Neural progenitor cell (in vitro differentiated cells): ENCODE measurements around the gene METTL16. TPM values are rescaled to one million over a fixed set of nuclear protein-coding genes. Genes with fewer than 3 reads are reported as not detected.

Source experiments
- DNase-seq: peaks from one replicate; pipeline ENCODE4 v3.0.0-alpha.2; 2016; ENCODE audit warnings: low spot score
- H2AFZ ChIP-seq: fragments of 200-600 bp; sonication (generic); replicated peaks from 2 replicates; pipeline ENCODE4 v1.6.1; 2016; ENCODE audit warnings: antibody characterized with exemption
- H3F3A ChIP-seq: fragments of 200-600 bp; sonication (generic); 2 replicates; pipeline ENCODE4 v1.6.1; 2016; ENCODE audit warnings: antibody characterized with exemption, low read depth
- H3K27ac ChIP-seq: fragments of 200-600 bp; sonication (generic); 2 replicates; pipeline ENCODE4 v1.5.1; 2016; ENCODE audit warnings: mild to moderate bottlenecking
- H3K27me3 ChIP-seq: fragments of 200-600 bp; sonication (generic); 2 replicates; pipeline ENCODE4 v1.6.1; 2016; ENCODE audit warnings: mild to moderate bottlenecking, moderate library complexity
- H3K36me3 ChIP-seq: fragments of 200-600 bp; sonication (generic); 2 replicates; pipeline ENCODE4 v1.5.1; 2016
- H3K4me1 ChIP-seq: fragments of 200-600 bp; sonication (generic); 2 replicates; pipeline ENCODE4 v1.6.1; 2016; ENCODE audit warnings: mixed run types
- H3K4me2 ChIP-seq: fragments of 200-600 bp; sonication (generic); 2 replicates; pipeline ENCODE4 v1.6.1; 2016
- H3K4me3 ChIP-seq: fragments of 200-600 bp; sonication (generic); 2 replicates; pipeline ENCODE4 v1.5.1; 2016
- H3K79me2 ChIP-seq: fragments of 200-600 bp; sonication (generic); 2 replicates; pipeline ENCODE4 v1.6.1; 2016; ENCODE audit warnings: low read depth
- H3K9ac ChIP-seq: fragments of 200-600 bp; sonication (generic); 2 replicates; pipeline ENCODE4 v1.6.1; 2016
- H3K9me3 ChIP-seq: fragments of 200-600 bp; sonication (generic); 2 replicates; pipeline ENCODE4 v1.5.1; 2016; ENCODE audit warnings: low read depth
- H4K20me1 ChIP-seq: fragments of 200-600 bp; sonication (generic); 2 replicates; pipeline ENCODE4 v1.6.1; 2016; ENCODE audit warnings: low read depth
- H3K27ac Mint-ChIP-seq: 3 replicates; pipeline ENCODE4 v1.8.0; 2021; ENCODE audit warnings: mixed read lengths
- H3K27me3 Mint-ChIP-seq: 2 replicates; pipeline ENCODE4 v1.8.0; 2022; ENCODE audit warnings: low read depth, mild to moderate bottlenecking, inconsistent platforms, moderate library complexity, mixed read lengths; ENCODE audit not compliant: insufficient read depth
- H3K36me3 Mint-ChIP-seq: 3 replicates; pipeline ENCODE4 v1.8.0; 2021; ENCODE audit warnings: mixed read lengths
- H3K4me1 Mint-ChIP-seq: 3 replicates; pipeline ENCODE4 v1.8.0; 2021; ENCODE audit warnings: mixed read lengths
- H3K4me3 Mint-ChIP-seq: 3 replicates; pipeline ENCODE4 v1.8.0; 2021; ENCODE audit warnings: mild to moderate bottlenecking, moderate library complexity, mixed read lengths
- H3K9me3 Mint-ChIP-seq: 3 replicates; pipeline ENCODE4 v1.8.0; 2020; ENCODE audit warnings: mixed read lengths
- CTCF ChIP-seq: fragments of 200-600 bp; sonication (generic); IDR thresholded peaks from 2 replicates; pipeline ENCODE4 v1.5.1; 2017; ENCODE audit warnings: antibody characterized with exemption, mild to moderate bottlenecking
- EZH2 ChIP-seq: fragments of 200-600 bp; sonication (generic); IDR thresholded peaks from 2 replicates; pipeline ENCODE4 v1.6.1; 2017; ENCODE audit warnings: antibody characterized with exemption, mild to moderate bottlenecking, moderate library complexity
- EZH2phosphoT487 ChIP-seq: fragments of 200-600 bp; sonication (generic); IDR thresholded peaks from 2 replicates; pipeline ENCODE4 v1.6.1; 2017; ENCODE audit warnings: antibody characterized with exemption
- total RNA-seq: library from RNA; depleted of rRNA; stranded (reverse); fragments of >200 nt; gene quantifications from 2 replicates; pipeline ENCODE4 v1.2.3, GENCODE V29; 2015; ENCODE audit warnings: low replicate concordance

The METTL16 gene
- total RNA-seq, 1 donor from 2014 or later: 40.0 TPM

GRCh38 chr17:2369551-2370210 lies 142.0 kb downstream of the METTL16 start:
- no peak overlapping the region for H3K27ac ChIP-seq
- no peak overlapping the region for H2AFZ ChIP-seq
- Mint-ChIP-seq H3K27me3 (peaks cover 4% of the 10 kb centered on the region), H3K36me3 (peaks cover 1% of the 10 kb centered on the region), H3K4me3 (no peak overlapping the region), H3K27ac (peak overlapping the region; percentile 42), H3K4me1 (peaks cover 18% of the 10 kb centered on the region), H3K9me3 (no peaks in the 10 kb centered on the region)
- H3K4me2 ChIP-seq: no peak overlapping the region
- no peaks in the 10 kb centered on the region for H3K9me3 ChIP-seq
- H3K9ac ChIP-seq: no peak overlapping the region
- H3K27me3 ChIP-seq: no peaks in the 10 kb centered on the region
- H3F3A ChIP-seq: peaks cover 4% of the 10 kb centered on the region
- no peaks in the 10 kb centered on the region for H3K36me3 ChIP-seq
- H3K4me3 ChIP-seq: no peak overlapping the region
- H3K4me1 ChIP-seq: peaks cover 10% of the 10 kb centered on the region
- TF ChIP-seq CTCF (peak; percentile 37), EZH2phosphoT487 (no peak)
- peak; percentile 62 for DNase-seq
- no peaks in the 10 kb centered on the region for H4K20me1 ChIP-seq
- H3K79me2 ChIP-seq: no peaks in the 10 kb centered on the region

DNA sequence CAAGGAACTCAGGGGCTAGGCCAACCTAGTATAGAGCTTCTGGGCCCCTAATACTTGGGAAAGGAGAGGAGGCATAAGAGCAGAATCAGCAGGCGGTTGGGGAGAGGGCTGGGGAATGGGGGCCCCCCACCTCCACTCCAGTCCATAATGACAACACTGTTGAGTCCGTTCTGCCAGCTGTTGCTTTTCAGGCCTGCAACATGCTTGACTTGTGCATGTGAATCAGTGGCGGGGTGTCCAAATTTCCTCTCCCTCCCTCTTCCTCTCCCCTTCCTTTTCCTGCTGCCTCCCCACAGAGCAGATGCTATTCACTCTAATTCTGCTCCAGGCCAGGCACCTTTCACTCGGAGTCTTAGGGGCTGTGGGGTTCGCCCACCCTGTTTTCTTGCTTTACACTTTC lies 142.6 kb downstream of the METTL16 start:
- peaks cover 3% of the 10 kb centered on the region for H3K36me3 Mint-ChIP-seq
- no peak overlapping the region for H3K4me3 ChIP-seq
- no peaks in the 10 kb centered on the region for H3K9me3 ChIP-seq
- H3K27ac ChIP-seq: no peak overlapping the region
- TF ChIP-seq EZH2 (no peak), EZH2phosphoT487 (no peak)
- H3K79me2 ChIP-seq: no peaks in the 10 kb centered on the region
- H3K4me1 ChIP-seq: peaks cover 10% of the 10 kb centered on the region
- no peak overlapping the region for H3K9ac ChIP-seq
- no peak overlapping the region for H3K27ac Mint-ChIP-seq
- H3F3A ChIP-seq: peaks cover 4% of the 10 kb centered on the region
- H3K4me3 Mint-ChIP-seq: no peak overlapping the region
- no peaks in the 10 kb centered on the region for H4K20me1 ChIP-seq
- no peak overlapping the region for H3K4me2 ChIP-seq
- H3K4me1 Mint-ChIP-seq: peaks cover 18% of the 10 kb centered on the region
- no peaks in the 10 kb centered on the region for H3K27me3 ChIP-seq
- no peaks in the 10 kb centered on the region for H3K9me3 Mint-ChIP-seq
- DNase-seq: no peak
- peaks cover 4% of the 10 kb centered on the region for H3K27me3 Mint-ChIP-seq
- H2AFZ ChIP-seq: no peak overlapping the region
- H3K36me3 ChIP-seq: no peaks in the 10 kb centered on the region

- H3K4me3 ChIP-seq: no peak overlapping the region
- Mint-ChIP-seq H3K36me3 (peaks cover 3% of the 10 kb centered on the region), H3K4me1 (peaks cover 18% of the 10 kb centered on the region), H3K27me3 (peaks cover 4% of the 10 kb centered on the region), H3K4me3 (no peak overlapping the region), H3K27ac (no peak overlapping the region), H3K9me3 (no peaks in the 10 kb centered on the region)
- H2AFZ ChIP-seq: no peak overlapping the region
- no peaks in the 10 kb centered on the region for H3K9me3 ChIP-seq
- H4K20me1 ChIP-seq: no peaks in the 10 kb centered on the region
- no peaks in the 10 kb centered on the region for H3K27me3 ChIP-seq
- H3F3A ChIP-seq: peaks cover 4% of the 10 kb centered on the region
- no peak for DNase-seq
- H3K36me3 ChIP-seq: no peaks in the 10 kb centered on the region
- H3K27ac ChIP-seq: no peak overlapping the region
- H3K4me2 ChIP-seq: no peak overlapping the region
- no peaks in the 10 kb centered on the region for H3K79me2 ChIP-seq
- no peak overlapping the region for H3K9ac ChIP-seq
- TF ChIP-seq CTCF (no peak), EZH2phosphoT487 (no peak), EZH2 (no peak)
- H3K4me1 ChIP-seq: peaks cover 10% of the 10 kb centered on the region
Measured at GRCh38 chr17:2368359-2368758, 143.3 kb downstream of the METTL16 start.

GRCh38 chr17:2366747-2367494 lies 144.8 kb downstream of the METTL16 start:
- H3K4me3 ChIP-seq: no peak overlapping the region
- H3K36me3 ChIP-seq: no peaks in the 10 kb centered on the region
- Mint-ChIP-seq H3K36me3 (peaks cover 6% of the 10 kb centered on the region), H3K9me3 (no peaks in the 10 kb centered on the region), H3K27me3 (peaks cover 4% of the 10 kb centered on the region), H3K27ac (peak overlapping the region; percentile 89), H3K4me3 (no peak overlapping the region), H3K4me1 (peaks cover 18% of the 10 kb centered on the region)
- no peak overlapping the region for H3K4me2 ChIP-seq
- H4K20me1 ChIP-seq: no peaks in the 10 kb centered on the region
- no peak overlapping the region for H2AFZ ChIP-seq
- no peaks in the 10 kb centered on the region for H3K27me3 ChIP-seq
- no peak overlapping the region for H3K27ac ChIP-seq
- no peak for TF ChIP-seq EZH2phosphoT487
- TF ChIP-seq CTCF: peak; percentile 61
- H3F3A ChIP-seq: peaks cover 4% of the 10 kb centered on the region
- DNase-seq: peak; percentile 66
- H3K9ac ChIP-seq: no peak overlapping the region
- H3K4me1 ChIP-seq: peaks cover 10% of the 10 kb centered on the region
- H3K9me3 ChIP-seq: no peaks in the 10 kb centered on the region
- no peaks in the 10 kb centered on the region for H3K79me2 ChIP-seq
